ENCODE measurements around the gene WDR46. TPM values are rescaled to one million over a fixed set of nuclear protein-coding genes. Genes with fewer than 3 reads are reported as not detected.
A peak's percentile ranks its signal among the peaks of the same experiment; 100 is the strongest.

The WDR46 gene
- total and polyA plus RNA-seq, 10 donors, result 30.5 to 101 (median 48.1) TPM

DNA sequence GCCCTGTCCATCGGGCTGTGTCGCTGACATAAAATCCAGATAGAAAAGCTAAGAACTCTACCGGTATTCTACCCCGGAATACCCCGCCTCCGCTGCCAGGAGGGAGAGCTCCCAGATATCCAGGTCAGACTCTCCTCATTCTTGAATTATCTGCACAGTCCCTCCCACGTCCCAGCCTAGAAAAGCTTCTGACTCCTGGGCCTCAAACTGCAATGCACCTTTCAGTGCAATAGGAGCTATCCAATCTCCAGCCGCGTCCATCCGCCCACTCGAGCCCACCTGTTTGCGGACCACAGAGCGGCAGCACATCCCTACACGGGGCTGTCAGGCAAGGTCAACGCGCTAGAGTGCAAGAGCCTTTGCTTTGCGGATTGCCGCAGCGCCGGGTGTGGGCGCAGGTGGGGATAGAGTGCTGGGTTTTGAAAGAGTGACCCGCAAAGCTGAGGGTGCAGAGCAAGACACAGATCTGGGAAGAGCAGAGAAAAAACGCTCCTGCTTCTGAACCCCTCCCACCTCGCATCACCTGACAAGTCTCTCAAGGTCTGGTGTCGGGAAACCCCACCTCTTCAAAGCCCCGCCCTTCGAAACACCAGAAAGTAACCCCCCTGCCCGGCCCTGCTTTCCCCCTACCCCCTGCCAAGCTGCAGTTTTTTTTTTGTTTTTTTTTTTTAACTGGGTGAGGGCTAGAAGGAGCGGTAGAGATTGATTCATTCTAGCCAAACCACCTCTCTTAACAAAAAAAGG lies 23.5 kb upstream of the WDR46 start:
- Histone ChIP-seq H3K27ac (peak overlapping the region; percentile 95 to 100 (median 99)), H3K36me3 (peaks cover 0 to 67% (median 33%) of the 10 kb centered on the region in 6 donors), H3K9me3 (no peaks in the 10 kb centered on the region), H3K4me3 (peak overlapping the region; percentile 62 to 98 (median 80)), H3K27me3 (replicated peaks in 1 of 7) (no peaks in the 10 kb centered on the region), H3K4me1 (peaks cover 44 to 88% (median 79%) of the 10 kb centered on the region in 6 donors)
- intact Hi-C loops (cut with DNase I; ENCODE audit: low total_unique reads), result no loop called here
- TF ChIP-seq CTCF (IDR thresholded peaks at IDR 0.05 in 8 of 11, conservative IDR thresholded peaks at IDR 0.05 in 3 of 11) (no peak), POLR2AphosphoS5 (IDR thresholded peaks at IDR 0.05) (peak; percentile 22 to 73 (median 71))
- WGBS, 5 donors, result 9 to 14% (median 9%) methylated on average over 26 to 29 of the region's 29 CpGs
- peak; percentile 92 for DNase-seq

DNA sequence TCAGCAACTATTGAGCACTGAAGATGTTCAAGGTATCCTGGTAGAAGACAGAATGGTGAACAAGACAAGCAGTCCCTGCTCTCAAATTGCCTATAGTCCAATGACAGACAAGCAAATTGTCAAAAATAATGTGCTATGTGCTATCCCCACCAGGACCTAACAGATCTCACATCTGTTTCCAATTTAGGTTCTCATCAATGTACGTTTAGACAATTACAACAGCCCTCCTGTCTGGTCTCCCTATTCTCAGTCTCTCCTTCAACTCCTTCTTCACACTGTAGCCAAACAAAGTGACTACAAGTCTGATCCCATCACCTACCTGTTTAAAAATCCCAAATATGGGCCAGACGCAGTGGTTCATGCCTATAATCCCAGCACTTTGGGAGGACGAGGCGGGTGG lies 17.3 kb upstream of the WDR46 start:
- WGBS, 5 donors, result 81 to 95% (median 85%) methylated on average over 4 of the region's 4 CpGs
- peak overlapping the region in 4 of 8 donors; percentile 9 to 68 (median 47) for H3K27ac ChIP-seq
- DNase-seq, result no peak
- peaks cover 21 to 100% (median 78%) of the 10 kb centered on the region in 6 donors for H3K4me1 ChIP-seq
- H3K9me3 ChIP-seq, result no peaks in the 10 kb centered on the region
- TF ChIP-seq POLR2A (IDR thresholded peaks at IDR 0.05) (no peak), CTCF (IDR thresholded peaks at IDR 0.05 in 8 of 11, conservative IDR thresholded peaks at IDR 0.05 in 3 of 11) (no peak), POLR2AphosphoS5 (IDR thresholded peaks at IDR 0.05) (no peak)
- no peak overlapping the region for H3K4me3 ChIP-seq
- peaks cover 0 to 100% (median 80%) of the 10 kb centered on the region in 6 donors for H3K36me3 ChIP-seq
- H3K27me3 ChIP-seq (replicated peaks in 1 of 7), result no peaks in the 10 kb centered on the region
- intact Hi-C loops (cut with DNase I; ENCODE audit: low total_unique reads), result no loop called here

- peaks cover 11 to 100% (median 78%) of the 10 kb centered on the region in 6 donors for H3K4me1 ChIP-seq
- no peaks in the 10 kb centered on the region for H3K9me3 ChIP-seq
- H3K27ac ChIP-seq, result peak overlapping the region in 5 of 8 donors; percentile 9 to 68 (median 43)
- H3K27me3 ChIP-seq (replicated peaks in 1 of 7), result no peaks in the 10 kb centered on the region
- H3K36me3 ChIP-seq, result peaks cover 0 to 100% (median 70%) of the 10 kb centered on the region in 6 donors
- DNase-seq, result no peak
- peak in 2 of 3 donors; percentile 18 to 59 for TF ChIP-seq POLR2AphosphoS5 (IDR thresholded peaks at IDR 0.05)
- TF ChIP-seq CTCF (IDR thresholded peaks at IDR 0.05 in 8 of 11, conservative IDR thresholded peaks at IDR 0.05 in 3 of 11), result no peak
- TF ChIP-seq POLR2A (IDR thresholded peaks at IDR 0.05), result no peak
- no peak overlapping the region for H3K4me3 ChIP-seq
- intact Hi-C loops (cut with DNase I; ENCODE audit: low total_unique reads), result no loop called here
- WGBS, 5 donors, result 86 to 92% (median 89%) methylated on average over 7 to 8 of the region's 8 CpGs
Measured at GRCh38 chr6:33305052-33305451, 16.0 kb upstream of the WDR46 start.

DNA sequence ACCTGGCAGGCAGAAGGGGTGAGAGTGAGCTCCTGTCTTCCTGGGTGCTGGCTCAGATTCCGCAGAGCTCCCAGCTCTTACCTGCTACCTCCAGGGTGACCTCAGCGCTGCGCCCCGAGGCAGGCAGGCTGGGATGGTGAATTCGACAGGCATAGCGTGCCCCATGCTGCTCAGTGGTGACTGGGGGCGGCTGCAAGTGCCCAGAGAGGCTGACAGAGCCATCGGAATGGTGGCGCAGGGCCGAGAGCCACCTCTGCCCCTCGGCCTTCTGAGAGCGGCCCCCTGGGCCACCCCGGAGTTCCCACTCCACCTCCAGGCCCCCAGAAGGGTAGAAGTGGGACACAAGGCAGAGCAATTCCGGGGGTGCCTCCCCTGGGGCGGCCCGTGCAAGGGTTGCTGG lies 15.2 kb upstream of the WDR46 start:
- intact Hi-C loops (cut with DNase I; ENCODE audit: low total_unique reads), result no loop called here
- no peak for DNase-seq
- WGBS, 5 donors, result 87 to 93% (median 91%) methylated on average over 7 to 16 of the region's 16 CpGs

More for the DNA sequence above, 15.2 kb upstream of the WDR46 start:
- Histone ChIP-seq H3K27me3 (replicated peaks in 1 of 7) (no peaks in the 10 kb centered on the region), H3K9me3 (no peaks in the 10 kb centered on the region), H3K4me3 (no peak overlapping the region), H3K36me3 (peaks cover 0 to 93% (median 65%) of the 10 kb centered on the region in 6 donors), H3K4me1 (peaks cover 8 to 99% (median 76%) of the 10 kb centered on the region in 6 donors), H3K27ac (peak overlapping the region in 1 of 8 donors; percentile 68)
- TF ChIP-seq POLR2AphosphoS5 (IDR thresholded peaks at IDR 0.05) (peak in 2 of 3 donors; percentile 52 to 77), CTCF (IDR thresholded peaks at IDR 0.05 in 8 of 11, conservative IDR thresholded peaks at IDR 0.05 in 3 of 11) (no peak), POLR2A (IDR thresholded peaks at IDR 0.05) (no peak)

Measured in spleen (tissue), 11 donors.